ENCODE data around the gene DLEC1. TPM values are rescaled to one million over a fixed set of nuclear protein-coding genes. Genes with fewer than 3 reads are reported as not detected.

DLEC1 gene
- total RNA-seq, 4 donors from 2014 or later: 3.7 to 96.0 (median 7.1) TPM

DNA sequence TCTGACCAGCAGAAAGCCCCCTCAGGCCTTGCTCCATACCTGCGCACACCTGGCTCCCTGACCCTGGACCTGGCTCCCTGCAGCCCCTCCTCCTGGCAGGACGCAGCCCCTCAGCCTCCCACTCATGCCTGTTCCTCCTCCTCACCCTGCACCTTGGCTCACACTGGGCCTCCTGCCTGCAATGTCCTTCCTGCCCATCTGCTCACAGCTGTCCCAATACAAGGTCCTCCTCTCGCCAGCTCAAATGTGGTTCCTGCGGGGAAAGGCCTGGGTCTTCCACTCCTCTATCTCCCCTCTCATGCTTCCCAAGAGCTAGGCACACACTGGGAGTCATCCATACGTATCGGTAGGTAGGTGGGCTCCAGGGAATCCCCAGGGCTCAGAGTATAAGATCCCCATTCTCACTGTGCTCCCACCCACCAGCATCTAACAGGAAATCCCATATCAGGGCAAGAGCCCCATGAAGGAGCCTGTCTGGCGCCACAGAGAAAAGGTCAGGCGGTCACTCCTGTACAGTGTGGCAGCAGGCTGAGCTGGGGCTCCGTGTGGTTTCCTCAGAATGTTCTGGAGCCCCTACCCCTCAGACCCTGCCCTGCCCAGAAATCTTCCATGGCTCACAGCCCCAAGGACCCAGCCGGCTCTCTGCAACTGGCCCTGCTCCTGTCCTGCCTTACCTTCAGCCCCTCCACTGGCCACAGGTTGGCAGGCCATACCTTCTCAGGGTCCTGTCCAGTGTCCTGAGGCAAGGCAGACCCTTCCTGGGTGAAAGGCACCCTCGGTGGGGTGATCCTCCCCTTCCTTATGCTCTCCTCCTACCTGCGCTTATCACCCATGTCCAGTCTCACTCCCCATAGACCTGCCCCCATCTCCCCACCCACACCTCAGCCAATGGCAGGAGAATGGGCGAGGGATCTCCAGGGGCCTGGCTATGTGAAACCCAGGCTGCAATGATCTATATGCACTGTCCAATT, 20.4 kb upstream of the DLEC1 start:
- Histone ChIP-seq H3K27ac (no peak overlapping the region), H3K27me3 (no peaks in the 10 kb centered on the region), H3K36me3 (peaks cover 0 to 68% (median 20%) of the 10 kb centered on the region in 3 donors), H3K9me3 (peaks cover 0 to 8% (median 0%) of the 10 kb centered on the region in 4 donors), H3K4me1 (peaks cover 0 to 18% (median 0%) of the 10 kb centered on the region in 4 donors), H3K4me3 (no peak overlapping the region)
- no peak for TF ChIP-seq EP300 (IDR thresholded peaks at IDR 0.05)
- TF ChIP-seq POLR2A (IDR thresholded peaks at IDR 0.05): no peak
- TF ChIP-seq, protein P1, sequence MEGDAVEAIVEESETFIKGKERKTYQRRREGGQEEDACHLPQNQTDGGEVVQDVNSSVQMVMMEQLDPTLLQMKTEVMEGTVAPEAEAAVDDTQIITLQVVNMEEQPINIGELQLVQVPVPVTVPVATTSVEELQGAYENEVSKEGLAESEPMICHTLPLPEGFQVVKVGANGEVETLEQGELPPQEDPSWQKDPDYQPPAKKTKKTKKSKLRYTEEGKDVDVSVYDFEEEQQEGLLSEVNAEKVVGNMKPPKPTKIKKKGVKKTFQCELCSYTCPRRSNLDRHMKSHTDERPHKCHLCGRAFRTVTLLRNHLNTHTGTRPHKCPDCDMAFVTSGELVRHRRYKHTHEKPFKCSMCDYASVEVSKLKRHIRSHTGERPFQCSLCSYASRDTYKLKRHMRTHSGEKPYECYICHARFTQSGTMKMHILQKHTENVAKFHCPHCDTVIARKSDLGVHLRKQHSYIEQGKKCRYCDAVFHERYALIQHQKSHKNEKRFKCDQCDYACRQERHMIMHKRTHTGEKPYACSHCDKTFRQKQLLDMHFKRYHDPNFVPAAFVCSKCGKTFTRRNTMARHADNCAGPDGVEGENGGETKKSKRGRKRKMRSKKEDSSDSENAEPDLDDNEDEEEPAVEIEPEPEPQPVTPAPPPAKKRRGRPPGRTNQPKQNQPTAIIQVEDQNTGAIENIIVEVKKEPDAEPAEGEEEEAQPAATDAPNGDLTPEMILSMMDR (IDR thresholded peaks at IDR 0.05): no peak
- DNase-seq (ENCODE audit: low spot score in 2 of 2): no peak
- 81 to 82% methylated on average over 10 to 13 of the region's 13 CpGs for WGBS, 2 donors

DNA sequence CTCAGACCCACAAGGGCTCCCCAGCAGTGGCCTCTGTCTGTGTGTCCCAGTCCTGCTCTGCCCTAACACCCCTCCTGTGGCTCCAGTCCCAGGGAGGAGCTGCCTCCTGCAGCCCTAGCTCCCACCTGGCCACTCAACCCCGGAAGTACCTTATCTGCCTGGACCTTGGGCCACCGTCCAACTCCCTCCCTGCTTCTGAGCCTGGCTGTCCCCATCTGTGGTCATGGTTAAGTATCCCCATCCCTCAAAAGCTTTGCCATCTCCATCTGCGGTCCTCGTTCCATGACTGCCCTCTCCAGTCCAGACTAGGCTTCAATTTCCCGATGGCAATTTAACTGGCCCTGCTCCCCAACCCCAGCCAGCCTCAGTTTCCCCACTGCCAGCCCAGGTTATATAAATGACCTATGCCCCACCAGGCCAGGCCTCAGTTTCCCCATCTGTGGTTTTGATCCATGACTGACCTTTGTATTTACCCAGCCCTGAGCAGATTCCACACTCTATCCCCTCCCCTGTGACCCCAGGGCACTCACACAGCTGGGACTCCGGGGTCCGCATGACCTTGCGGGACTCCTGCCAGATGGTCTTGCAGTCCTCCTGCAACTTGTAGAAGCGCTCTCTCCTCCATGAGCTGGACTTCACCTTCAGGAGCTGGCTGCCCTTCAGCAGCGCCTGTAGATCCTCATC, 19.2 kb upstream of the DLEC1 start:
- no peak overlapping the region for H3K27ac ChIP-seq
- no peak for DNase-seq (ENCODE audit: low spot score in 2 of 2)
- no peaks in the 10 kb centered on the region for H3K27me3 ChIP-seq
- H3K36me3 ChIP-seq: peaks cover 0 to 58% (median 20%) of the 10 kb centered on the region in 3 donors
- H3K9me3 ChIP-seq: peaks cover 0 to 8% (median 0%) of the 10 kb centered on the region in 4 donors
- WGBS, 2 donors: 84% methylated on average over 10 of the region's 10 CpGs
- peaks cover 0 to 26% (median 0%) of the 10 kb centered on the region in 4 donors for H3K4me1 ChIP-seq
- H3K4me3 ChIP-seq: no peak overlapping the region
- TF ChIP-seq EP300 (IDR thresholded peaks at IDR 0.05) (no peak), POLR2A (IDR thresholded peaks at IDR 0.05) (no peak)
- TF ChIP-seq, protein P1 (IDR thresholded peaks at IDR 0.05): no peak

DNA sequence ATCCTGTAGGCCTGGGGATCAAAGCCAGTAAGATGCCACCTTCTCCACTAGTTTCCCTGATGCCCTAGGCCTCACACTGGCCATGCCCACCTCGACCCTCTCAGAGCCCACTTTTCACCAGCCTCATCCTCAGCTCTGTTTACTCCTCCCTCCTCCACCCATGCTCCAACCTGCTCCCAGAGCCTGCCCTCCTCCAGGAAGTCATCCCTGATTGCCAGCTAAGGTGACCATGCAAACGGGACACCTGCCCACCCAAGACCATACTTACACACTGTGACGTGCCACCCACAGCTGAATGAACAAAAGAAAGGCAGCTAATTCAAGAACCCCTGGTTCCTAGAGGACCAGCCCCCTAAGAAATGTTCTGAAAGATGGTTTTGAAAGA, 18.7 kb upstream of the DLEC1 start:
- 80 to 84% methylated on average over 3 of the region's 3 CpGs for WGBS, 2 donors
- Histone ChIP-seq H3K9me3 (peaks cover 0 to 8% (median 0%) of the 10 kb centered on the region in 4 donors), H3K27me3 (no peaks in the 10 kb centered on the region), H3K4me3 (no peak overlapping the region), H3K27ac (no peak overlapping the region), H3K4me1 (peaks cover 0 to 27% (median 2%) of the 10 kb centered on the region in 4 donors), H3K36me3 (peaks cover 0 to 53% (median 19%) of the 10 kb centered on the region in 3 donors)
- no peak for DNase-seq (ENCODE audit: low spot score in 2 of 2)
- TF ChIP-seq, protein P1 (IDR thresholded peaks at IDR 0.05): no peak
- TF ChIP-seq EP300 (IDR thresholded peaks at IDR 0.05) (no peak), POLR2A (IDR thresholded peaks at IDR 0.05) (no peak)

DNA sequence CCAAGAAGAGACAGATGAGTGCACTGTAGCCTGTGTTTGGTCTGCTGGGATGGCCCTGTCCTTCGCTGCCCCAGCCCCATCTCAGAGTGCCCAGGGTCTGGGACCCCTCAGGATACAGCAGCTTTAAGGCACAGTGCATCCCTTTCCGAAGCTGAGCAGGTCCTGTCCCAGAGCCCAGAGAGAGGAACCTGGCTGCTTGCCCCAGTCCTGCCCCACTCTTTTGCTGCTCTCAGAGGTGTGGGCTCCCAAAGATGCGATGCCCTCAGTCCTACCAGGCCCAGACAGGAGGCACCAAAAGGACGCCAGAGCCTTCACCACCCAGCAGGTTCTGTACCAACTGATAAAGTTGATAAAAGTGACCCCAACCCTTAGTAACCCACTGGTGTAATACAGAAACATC, 17.8 kb upstream of the DLEC1 start:
- H3K27ac ChIP-seq: no peak overlapping the region
- no peak for DNase-seq (ENCODE audit: low spot score in 2 of 2)
- TF ChIP-seq, protein P1 (IDR thresholded peaks at IDR 0.05): no peak
- TF ChIP-seq EP300 (IDR thresholded peaks at IDR 0.05) (no peak), POLR2A (IDR thresholded peaks at IDR 0.05) (no peak)
- H3K4me3 ChIP-seq: no peak overlapping the region
- H3K9me3 ChIP-seq: peaks cover 0 to 5% (median 0%) of the 10 kb centered on the region in 4 donors
- WGBS, 2 donors: 89 to 91% methylated on average over 4 of the region's 4 CpGs
- H3K36me3 ChIP-seq: peaks cover 0 to 44% (median 10%) of the 10 kb centered on the region in 3 donors
- peaks cover 0 to 36% (median 11%) of the 10 kb centered on the region in 4 donors for H3K4me1 ChIP-seq
- H3K27me3 ChIP-seq: no peaks in the 10 kb centered on the region

Data from tibial nerve (tissue), 4 donors.